GM23338 (cell line): ENCODE data around the gene MRGPRF.

ENCODE experiments used
- CREB1 ChIP-seq: fragments of 250-450 bp; sonication (Bioruptor Pico); IDR thresholded peaks from 2 replicates; pipeline ENCODE4 v1.5.0; 2020; ENCODE audit warnings: low read depth, mild to moderate bottlenecking, moderate library complexity
- EZH2 ChIP-seq: fragments of 200-600 bp; sonication (generic); IDR thresholded peaks from one replicate; pipeline ENCODE4 v1.8.0; 2017; ENCODE audit warnings: antibody characterized with exemption, mild to moderate bottlenecking, low read depth; ENCODE audit not compliant: unreplicated experiment
- EZH2phosphoT487 ChIP-seq: fragments of 200-600 bp; sonication (generic); IDR thresholded peaks from one replicate; pipeline ENCODE4 v1.8.1; 2018; ENCODE audit warnings: antibody characterized with exemption; ENCODE audit not compliant: unreplicated experiment
- JUNB ChIP-seq: IDR thresholded peaks from one replicate; pipeline ENCODE4 v1.6.1; 2016; ENCODE audit warnings: antibody characterized with exemption; ENCODE audit not compliant: unreplicated experiment
- NANOG ChIP-seq: IDR thresholded peaks from 2 replicates; pipeline ENCODE4 v1.6.1; 2016; ENCODE audit warnings: antibody characterized with exemption, borderline replicate concordance
- POLR2AphosphoS5 ChIP-seq: IDR thresholded peaks from 2 replicates; pipeline ENCODE4 v1.6.1; 2016; ENCODE audit warnings: antibody characterized with exemption, low read depth
- STAT1 ChIP-seq: IDR thresholded peaks from one replicate; pipeline ENCODE4 v1.6.1; 2016; ENCODE audit warnings: antibody characterized with exemption; ENCODE audit not compliant: unreplicated experiment
- ZNF114 ChIP-seq: fragments of 250-450 bp; sonication (Bioruptor Pico); IDR thresholded peaks from 2 replicates; pipeline ENCODE4 v1.5.0; 2020; ENCODE audit warnings: mild to moderate bottlenecking, moderate library complexity
- ZNF331 ChIP-seq: fragments of 250-450 bp; sonication (Bioruptor Pico); IDR thresholded peaks from 2 replicates; pipeline ENCODE4 v1.5.0; 2020; ENCODE audit warnings: low read depth, mild to moderate bottlenecking, moderate library complexity
- TF ChIP-seq, protein P1 (sequence below), 2 experiments: fragments of 200-600 bp in 1 of 2; sonication (generic) in 1 of 2; conservative IDR thresholded peaks; 2 replicates each; pipeline versions ENCODE4 v1.5.1 to v1.6.1; 2016 to 2017; ENCODE audit warnings: antibody characterized with exemption in 2 of 2, low read depth in 2 of 2, mild to moderate bottlenecking in 2 of 2, moderate library complexity in 1 of 2
- TF ChIP-seq, protein P2 (sequence below): IDR thresholded peaks from one replicate; pipeline ENCODE4 v1.6.1; 2018; ENCODE audit warnings: antibody characterized with exemption; ENCODE audit not compliant: unreplicated experiment
- TF ChIP-seq, protein P3 (sequence below): IDR thresholded peaks from 2 replicates; pipeline ENCODE4 v1.6.1; 2016; ENCODE audit warnings: antibody characterized with exemption

DNA sequence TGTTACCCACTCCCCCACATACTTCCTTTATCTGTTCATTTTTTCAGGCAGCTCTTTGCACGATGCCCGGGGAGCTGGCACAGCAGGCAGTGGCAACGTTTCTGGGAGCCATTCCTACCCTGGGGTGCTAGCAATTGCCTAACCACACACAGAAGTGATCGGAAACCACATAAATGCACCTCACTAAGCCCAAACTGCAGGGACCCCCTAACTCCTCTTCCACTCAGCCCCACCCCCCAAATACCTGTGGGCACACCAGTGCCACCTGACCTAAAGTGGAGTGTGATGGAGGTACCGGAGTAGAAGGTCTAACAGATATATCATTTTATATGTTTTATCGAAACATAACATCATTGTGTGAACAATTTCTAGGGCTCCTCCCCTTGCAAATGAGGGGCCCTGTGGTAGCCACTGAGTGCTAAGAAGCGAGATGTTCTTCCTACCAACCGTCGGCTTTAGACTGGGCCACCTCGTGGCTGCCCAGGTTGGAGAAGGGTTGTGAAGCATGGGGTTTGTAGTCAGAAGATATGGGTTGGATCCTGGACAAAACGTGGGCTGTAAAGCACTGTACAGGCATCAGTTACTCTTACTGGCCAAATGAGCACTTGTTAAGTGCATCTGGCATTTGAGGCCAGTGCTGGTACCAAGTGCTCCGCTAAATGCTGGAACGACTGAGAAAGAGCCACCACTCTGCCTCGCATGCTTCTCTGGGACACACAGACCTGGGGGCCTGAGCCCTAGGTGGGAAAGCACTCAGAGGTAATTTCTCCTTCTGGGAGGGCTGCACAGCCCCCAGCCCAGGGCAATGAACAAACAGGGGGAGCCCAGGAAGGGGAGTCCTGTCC lies 35.0 kb downstream of the MRGPRF start:
- TF ChIP-seq, protein P1, sequence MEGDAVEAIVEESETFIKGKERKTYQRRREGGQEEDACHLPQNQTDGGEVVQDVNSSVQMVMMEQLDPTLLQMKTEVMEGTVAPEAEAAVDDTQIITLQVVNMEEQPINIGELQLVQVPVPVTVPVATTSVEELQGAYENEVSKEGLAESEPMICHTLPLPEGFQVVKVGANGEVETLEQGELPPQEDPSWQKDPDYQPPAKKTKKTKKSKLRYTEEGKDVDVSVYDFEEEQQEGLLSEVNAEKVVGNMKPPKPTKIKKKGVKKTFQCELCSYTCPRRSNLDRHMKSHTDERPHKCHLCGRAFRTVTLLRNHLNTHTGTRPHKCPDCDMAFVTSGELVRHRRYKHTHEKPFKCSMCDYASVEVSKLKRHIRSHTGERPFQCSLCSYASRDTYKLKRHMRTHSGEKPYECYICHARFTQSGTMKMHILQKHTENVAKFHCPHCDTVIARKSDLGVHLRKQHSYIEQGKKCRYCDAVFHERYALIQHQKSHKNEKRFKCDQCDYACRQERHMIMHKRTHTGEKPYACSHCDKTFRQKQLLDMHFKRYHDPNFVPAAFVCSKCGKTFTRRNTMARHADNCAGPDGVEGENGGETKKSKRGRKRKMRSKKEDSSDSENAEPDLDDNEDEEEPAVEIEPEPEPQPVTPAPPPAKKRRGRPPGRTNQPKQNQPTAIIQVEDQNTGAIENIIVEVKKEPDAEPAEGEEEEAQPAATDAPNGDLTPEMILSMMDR (conservative IDR thresholded peaks at IDR 0.05; ENCODE audit: low read depth in 2 of 2), result no peak
- TF ChIP-seq, protein P2, sequence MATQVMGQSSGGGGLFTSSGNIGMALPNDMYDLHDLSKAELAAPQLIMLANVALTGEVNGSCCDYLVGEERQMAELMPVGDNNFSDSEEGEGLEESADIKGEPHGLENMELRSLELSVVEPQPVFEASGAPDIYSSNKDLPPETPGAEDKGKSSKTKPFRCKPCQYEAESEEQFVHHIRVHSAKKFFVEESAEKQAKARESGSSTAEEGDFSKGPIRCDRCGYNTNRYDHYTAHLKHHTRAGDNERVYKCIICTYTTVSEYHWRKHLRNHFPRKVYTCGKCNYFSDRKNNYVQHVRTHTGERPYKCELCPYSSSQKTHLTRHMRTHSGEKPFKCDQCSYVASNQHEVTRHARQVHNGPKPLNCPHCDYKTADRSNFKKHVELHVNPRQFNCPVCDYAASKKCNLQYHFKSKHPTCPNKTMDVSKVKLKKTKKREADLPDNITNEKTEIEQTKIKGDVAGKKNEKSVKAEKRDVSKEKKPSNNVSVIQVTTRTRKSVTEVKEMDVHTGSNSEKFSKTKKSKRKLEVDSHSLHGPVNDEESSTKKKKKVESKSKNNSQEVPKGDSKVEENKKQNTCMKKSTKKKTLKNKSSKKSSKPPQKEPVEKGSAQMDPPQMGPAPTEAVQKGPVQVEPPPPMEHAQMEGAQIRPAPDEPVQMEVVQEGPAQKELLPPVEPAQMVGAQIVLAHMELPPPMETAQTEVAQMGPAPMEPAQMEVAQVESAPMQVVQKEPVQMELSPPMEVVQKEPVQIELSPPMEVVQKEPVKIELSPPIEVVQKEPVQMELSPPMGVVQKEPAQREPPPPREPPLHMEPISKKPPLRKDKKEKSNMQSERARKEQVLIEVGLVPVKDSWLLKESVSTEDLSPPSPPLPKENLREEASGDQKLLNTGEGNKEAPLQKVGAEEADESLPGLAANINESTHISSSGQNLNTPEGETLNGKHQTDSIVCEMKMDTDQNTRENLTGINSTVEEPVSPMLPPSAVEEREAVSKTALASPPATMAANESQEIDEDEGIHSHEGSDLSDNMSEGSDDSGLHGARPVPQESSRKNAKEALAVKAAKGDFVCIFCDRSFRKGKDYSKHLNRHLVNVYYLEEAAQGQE, result no peak
- no peak for TF ChIP-seq POLR2AphosphoS5
- TF ChIP-seq EZH2, result no peak
- no peak for TF ChIP-seq STAT1
- TF ChIP-seq CREB1, result no peak
- TF ChIP-seq NANOG, result no peak
- TF ChIP-seq EZH2phosphoT487, result no peak
- TF ChIP-seq, protein P3, sequence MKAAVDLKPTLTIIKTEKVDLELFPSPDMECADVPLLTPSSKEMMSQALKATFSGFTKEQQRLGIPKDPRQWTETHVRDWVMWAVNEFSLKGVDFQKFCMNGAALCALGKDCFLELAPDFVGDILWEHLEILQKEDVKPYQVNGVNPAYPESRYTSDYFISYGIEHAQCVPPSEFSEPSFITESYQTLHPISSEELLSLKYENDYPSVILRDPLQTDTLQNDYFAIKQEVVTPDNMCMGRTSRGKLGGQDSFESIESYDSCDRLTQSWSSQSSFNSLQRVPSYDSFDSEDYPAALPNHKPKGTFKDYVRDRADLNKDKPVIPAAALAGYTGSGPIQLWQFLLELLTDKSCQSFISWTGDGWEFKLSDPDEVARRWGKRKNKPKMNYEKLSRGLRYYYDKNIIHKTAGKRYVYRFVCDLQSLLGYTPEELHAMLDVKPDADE, result no peak
- TF ChIP-seq ZNF331 (CRISPR knock-in tag), result no peak
- no peak for TF ChIP-seq JUNB
- no peak for TF ChIP-seq ZNF114 (CRISPR knock-in tag)
